Activated CD4-positive, alpha-beta T cell treated with anti-CD3 and anti-CD28 coated beads for 1 hour (primary cell): ENCODE data around the gene PCARE.
"Not testable (repeated sequence)": the region's sequence is repeated elsewhere in the genome, so short reads cannot be mapped to it uniquely, and the experiment has no call there.

Experiments used
- DNase-seq: peaks from one replicate; pipeline ENCODE4 v3.0.0-alpha.2; 2020

The PCARE gene

GRCh38 chr2:29074411-29074810 is at the start of gene PCARE:
Gene PCARE (minus strand): TSS chr2:29074523. CDS start chr2:29074261, 262 bp downstream.
- no peak for DNase-seq

DNA sequence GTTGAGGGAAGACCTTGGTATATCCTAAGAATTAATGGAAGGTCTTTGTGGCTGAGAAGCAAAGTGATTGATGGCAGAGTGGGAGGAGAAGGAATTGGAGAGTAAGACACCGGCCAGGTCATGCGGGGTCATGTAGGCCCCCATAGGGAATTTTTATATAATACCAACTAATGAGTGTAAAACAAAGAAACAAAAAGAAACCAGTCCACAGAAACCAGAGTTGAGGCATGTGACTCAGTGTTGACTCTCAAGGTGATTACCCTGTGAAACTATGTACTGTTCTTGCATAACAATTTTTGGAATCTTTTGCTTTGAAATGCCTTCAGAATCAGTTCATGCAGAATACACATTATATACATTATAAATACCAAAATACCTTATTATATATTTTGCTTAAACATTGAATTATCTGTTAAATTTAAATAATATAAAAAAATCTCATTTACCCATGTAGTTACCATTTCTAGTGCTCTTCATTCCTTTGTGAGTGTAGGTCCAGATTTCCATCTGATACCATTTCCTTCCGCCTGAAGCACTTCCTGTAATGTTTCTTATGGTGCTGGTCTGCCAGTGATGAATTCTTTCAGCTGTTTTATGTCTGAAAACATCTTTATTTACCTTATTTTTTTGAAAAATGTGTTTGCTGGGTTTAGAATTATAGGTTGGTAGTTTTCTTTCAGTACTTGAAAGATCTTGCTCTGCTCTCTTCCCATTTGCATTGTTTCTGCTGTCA is 49.5 kb upstream of the PCARE start:
- DNase-seq, result no peak

DNA sequence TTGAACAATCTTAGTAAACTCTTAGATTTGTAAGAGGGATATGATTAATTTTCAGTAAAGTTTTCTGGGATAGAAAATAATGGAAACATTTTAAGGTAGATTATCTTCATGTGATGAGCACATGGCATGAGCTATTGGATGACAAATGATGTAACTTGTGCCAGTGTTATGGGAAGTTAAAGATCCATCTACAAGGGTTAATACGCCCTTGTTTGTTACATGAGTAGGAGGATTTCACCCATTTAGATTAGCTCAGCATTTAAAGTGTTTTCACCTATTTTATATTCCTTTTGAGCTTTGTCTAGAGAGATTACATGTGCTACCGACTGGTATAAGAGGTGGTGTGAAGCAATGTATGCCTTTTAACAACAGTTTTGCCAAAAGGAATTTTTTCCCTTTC is 46.5 kb upstream of the PCARE start:
- DNase-seq, result no peak

GRCh38 chr2:29119211-29119610 is 44.9 kb upstream of the PCARE start:
- DNase-seq, result no peak

- DNase-seq, result no peak
Observed at GRCh38 chr2:29117636-29118303, 43.4 kb upstream of the PCARE start.

DNA sequence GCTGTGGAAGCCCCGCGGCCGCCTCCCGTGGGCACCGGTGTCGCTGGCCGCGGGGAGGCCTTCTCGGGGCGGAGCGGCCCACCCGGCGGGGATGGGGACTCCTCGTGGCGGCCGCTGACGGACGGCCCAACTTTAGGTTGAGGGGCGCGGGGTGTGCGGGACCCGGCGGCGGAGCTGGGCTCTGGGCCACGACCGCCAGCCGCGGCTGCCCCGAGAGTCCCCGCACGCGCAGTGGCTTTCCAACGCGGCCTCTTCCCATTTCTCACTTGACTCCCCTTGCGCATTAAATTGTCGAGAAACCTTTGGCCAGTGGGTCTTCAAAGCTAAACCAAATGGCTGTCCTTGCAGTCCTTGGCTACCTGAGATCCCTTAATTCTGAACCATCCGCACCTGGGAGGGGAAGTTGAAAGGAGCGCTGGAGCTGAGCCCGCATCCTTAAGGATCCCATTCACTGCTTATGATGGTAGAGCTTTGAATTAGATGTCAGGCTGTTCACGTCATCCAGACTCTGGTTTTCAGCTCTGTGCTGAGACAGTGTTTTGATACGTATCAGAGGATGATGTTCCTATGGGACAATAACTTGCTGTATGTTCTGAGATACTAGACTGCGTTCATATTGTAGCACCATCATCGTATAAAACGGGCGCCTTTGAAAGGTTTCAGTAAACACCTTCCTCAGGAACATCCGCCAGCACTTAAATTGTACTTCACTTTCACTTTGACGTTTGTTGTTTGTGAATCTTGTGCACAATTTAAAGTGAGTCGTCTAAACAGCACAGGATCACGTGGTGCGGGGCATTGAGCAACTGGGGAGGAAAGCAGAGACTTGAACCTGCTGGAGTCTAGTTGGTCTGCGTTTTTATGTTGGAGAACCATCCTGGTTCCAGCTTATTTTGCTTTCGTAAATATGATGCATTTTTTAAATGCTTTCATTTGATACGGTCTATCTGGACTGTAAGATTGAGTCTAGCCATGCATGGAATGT is 41.8 kb upstream of the PCARE start:
- peak; percentile 39 for DNase-seq

- DNase-seq, result peak; percentile 62
Observed at GRCh38 chr2:29114946-29115609, 40.8 kb upstream of the PCARE start, which contains the start of gene CLIP4. Gene CLIP4 (plus strand): TSS chr2:29115415. CDS start chr2:29121389, 5,974 bp downstream.

DNA sequence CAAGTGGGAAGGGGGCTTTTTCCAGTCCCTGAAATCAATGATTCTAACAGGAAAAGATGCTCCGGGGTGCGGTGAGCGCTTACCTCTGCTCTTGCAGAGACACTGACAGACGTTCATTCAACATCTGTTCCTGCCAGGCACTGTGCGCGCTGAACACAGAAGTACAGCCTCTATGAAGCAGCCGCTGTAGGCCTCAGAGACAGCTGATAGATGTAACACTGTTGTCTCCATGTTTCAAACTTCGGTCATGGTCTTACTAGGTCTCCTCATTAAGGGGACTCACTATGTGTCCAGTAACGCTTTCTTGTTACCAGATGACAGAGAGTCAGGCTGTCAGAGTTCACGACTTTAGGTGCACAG is 40.2 kb upstream of the PCARE start:
- no peak for DNase-seq

- DNase-seq, result no peak
Observed at GRCh38 chr2:29113891-29114321, 39.6 kb upstream of the PCARE start.

GRCh38 chr2:29113027-29113686 is 38.8 kb upstream of the PCARE start:
- DNase-seq, result no peak

- no peak for DNase-seq
Observed at GRCh38 chr2:29112379-29112778, 38.1 kb upstream of the PCARE start.

DNA sequence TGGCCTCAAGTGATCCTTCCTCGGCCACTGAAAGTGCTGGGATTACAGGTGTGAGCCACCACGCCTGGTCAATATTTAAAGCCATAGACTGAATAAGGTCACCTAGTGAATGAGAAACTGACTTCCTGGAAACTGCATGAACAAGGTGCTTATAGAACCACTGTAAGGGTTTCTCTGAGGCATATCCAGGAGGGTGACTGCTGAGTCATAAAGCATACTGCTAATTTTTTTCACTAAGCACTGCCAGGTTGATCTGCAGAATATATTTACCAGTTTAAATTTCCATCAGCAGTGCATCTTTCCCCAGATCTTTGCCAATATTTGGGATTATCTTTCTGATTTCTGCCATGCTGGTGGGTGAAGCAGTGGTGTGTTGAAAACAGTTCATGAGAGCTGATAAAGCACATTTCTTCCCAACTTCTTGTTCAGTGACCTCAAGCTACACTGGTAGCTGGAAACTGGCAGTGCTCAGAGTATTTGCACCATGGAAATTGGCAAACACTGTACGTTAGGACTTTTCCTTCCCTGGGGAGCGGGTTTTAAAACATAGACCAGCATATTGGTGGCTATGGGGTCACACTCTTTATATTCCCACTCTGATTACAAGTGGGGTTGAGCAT is 36.7 kb upstream of the PCARE start:
- no peak for DNase-seq

- DNase-seq, result no peak
Observed at GRCh38 chr2:29109246-29109645, 34.9 kb upstream of the PCARE start.

DNA sequence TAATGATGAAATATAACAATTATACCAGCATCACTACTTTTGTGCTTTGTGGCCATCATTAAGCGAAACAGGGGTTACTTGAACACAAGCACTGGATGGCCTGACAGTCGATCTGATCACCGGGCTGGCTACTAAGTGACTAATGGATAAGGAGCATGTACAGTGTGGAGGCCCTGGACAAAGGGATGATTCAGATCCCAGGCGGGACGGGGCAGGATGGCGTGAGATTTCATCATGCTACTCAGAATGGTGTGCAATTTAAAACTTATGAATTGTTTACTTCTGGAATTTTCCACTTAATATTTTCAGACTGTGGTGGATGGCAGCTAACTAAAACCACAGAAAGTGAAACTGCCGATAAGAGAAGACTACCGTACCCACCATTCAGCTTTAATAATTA is 33.9 kb upstream of the PCARE start:
- no peak for DNase-seq

GRCh38 chr2:29107547-29107946 is 33.2 kb upstream of the PCARE start:
- not testable (repeated sequence) for DNase-seq

- no peak for DNase-seq
Observed at GRCh38 chr2:29106980-29107388, 32.7 kb upstream of the PCARE start.

- DNase-seq, result no peak
Observed at GRCh38 chr2:29106256-29106655, 31.9 kb upstream of the PCARE start.

DNA sequence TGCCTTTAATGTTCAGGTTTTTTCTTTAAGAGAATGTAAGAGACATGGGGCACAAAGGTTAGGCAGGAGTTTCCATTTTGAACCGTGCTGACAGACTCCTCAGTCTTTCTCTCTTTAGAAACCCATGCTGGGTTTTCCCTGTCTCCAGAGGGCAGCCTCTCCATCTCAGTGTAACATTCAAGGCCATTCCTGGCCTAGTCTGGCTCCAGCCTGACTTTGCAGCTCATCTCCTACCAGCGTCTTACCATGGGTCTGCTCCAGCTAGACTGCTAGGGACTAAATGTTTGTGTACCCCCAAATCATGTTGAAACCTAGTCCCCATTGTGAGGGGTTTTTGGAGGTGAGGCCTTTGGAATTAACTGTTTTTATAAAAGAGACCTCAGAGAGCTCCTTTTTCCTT is 31.1 kb upstream of the PCARE start:
- no peak for DNase-seq

- no peak for DNase-seq
Observed at GRCh38 chr2:29104688-29105087, 30.4 kb upstream of the PCARE start.

DNA sequence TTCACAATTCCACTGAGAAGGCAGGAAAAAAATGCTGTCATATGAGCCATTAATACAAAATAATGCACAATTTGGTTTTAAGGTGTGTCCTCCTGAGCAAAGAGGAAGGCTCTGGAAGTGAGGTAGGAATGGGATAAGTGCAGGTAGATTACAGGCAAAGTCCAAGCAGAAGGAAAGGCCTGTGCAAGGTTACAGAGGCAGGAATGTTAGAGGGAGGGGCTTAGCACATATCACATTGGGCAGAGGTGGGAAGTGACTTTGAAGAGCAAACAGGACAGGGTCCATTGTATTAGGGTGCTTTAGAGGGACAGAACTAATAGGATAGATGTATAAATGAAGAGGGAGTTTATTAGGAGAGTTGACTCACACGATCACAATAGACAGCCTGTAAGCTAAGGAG is 26.2 kb upstream of the PCARE start:
- no peak for DNase-seq

GRCh38 chr2:29097569-29097968 is 23.2 kb upstream of the PCARE start:
- no peak for DNase-seq

DNA sequence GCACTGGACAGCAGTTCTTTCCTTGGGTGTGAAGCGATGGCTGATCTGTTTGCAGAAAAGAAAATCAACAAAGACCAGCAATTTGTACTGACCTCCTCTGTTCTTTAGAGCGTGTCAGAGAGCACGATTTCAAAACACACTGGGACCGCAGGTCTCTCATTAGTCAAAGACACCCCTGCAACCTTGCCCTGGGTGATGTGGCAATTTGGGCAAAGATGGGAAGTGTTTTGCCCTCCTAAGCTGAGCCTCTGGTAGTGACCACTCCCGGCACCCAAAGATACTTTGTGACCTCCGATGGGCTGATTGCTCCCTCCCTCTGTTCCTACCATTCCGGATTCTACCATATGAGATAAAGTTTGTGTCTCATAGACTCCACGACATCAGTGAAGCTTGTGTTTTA is 22.6 kb upstream of the PCARE start:
- DNase-seq, result no peak
